Common myeloid progenitor, CD34-positive (primary cell): Measurements from ENCODE around the gene KRT31.
"Not testable (repeated sequence)": the region's sequence is repeated elsewhere in the genome, so short reads cannot be mapped to it uniquely, and the experiment has no call there.

Experiments
- CTCF ChIA-PET: fragments of 350-600 bp; sonication (Branson Sonifier 250); formaldehyde crosslinking; loops from one replicate; lab custom pipeline; 2021; ENCODE audit warnings: antibody characterized with exemption; lab: Charles Lee
- POLR2A ChIA-PET: fragments of 350-600 bp; sonication (Branson Sonifier 250); formaldehyde crosslinking; loops from one replicate; lab custom pipeline; 2021; ENCODE audit warnings: antibody characterized with exemption; lab: Charles Lee
- DNase-seq, 3 donors: peaks; one replicate each; pipeline versions ENCODE4 v3.0.0 to v3.0.0-alpha.2; 2013
- H3K27ac ChIP-seq, 2 experiments: 1 replicate in 1 of 2; 2 replicates in 1 of 2; pipeline ENCODE4 v1.7.0; 2013; ENCODE audit warnings: inconsistent platforms in 2 of 2, low read length in 2 of 2, mild to moderate bottlenecking in 2 of 2, low read depth in 1 of 2, moderate library complexity in 1 of 2; ENCODE audit not compliant: severe bottlenecking in 2 of 2, insufficient read depth in 1 of 2, poor library complexity in 1 of 2
- H3K27me3 ChIP-seq, 5 experiments: replicated peaks in 2 of 5; 1 replicate in 3 of 5; 2 replicates in 2 of 5; pipeline versions ENCODE4 v1.6.1 to v1.7.0; 2013; ENCODE audit warnings: low read length in 4 of 5, mild to moderate bottlenecking in 2 of 5, moderate library complexity in 2 of 5, inconsistent platforms in 1 of 5; ENCODE audit not compliant: insufficient read depth in 5 of 5, control insufficient read depth in 4 of 5
- H3K36me3 ChIP-seq, 4 experiments: 1 replicate in 2 of 4; 2 replicates in 2 of 4; pipeline versions ENCODE4 v1.6.1 to v1.7.0; 2013; ENCODE audit warnings: low read length in 3 of 4, control low read depth in 1 of 4, mild to moderate bottlenecking in 1 of 4; ENCODE audit not compliant: control insufficient read depth in 4 of 4, insufficient read depth in 4 of 4
- H3K4me1 ChIP-seq, 4 experiments: 1 replicate in 3 of 4; 2 replicates in 1 of 4; pipeline versions ENCODE4 v1.6.1 to v1.7.1; 2013; ENCODE audit warnings: low read length in 3 of 4, mild to moderate bottlenecking in 3 of 4, control low read depth in 1 of 4, inconsistent platforms in 1 of 4, moderate library complexity in 1 of 4; ENCODE audit not compliant: control insufficient read depth in 4 of 4, insufficient read depth in 4 of 4; ENCODE audit errors: control extremely low read depth in 1 of 4
- H3K4me3 ChIP-seq, 7 experiments: 1 replicate in 4 of 7; 2 replicates in 3 of 7; pipeline versions ENCODE4 v1.5.1 to v1.7.0; 2013; ENCODE audit warnings: mild to moderate bottlenecking in 7 of 7, low read length in 6 of 7, moderate library complexity in 6 of 7, inconsistent platforms in 2 of 7, low read depth in 2 of 7, control low read depth in 1 of 7; ENCODE audit not compliant: insufficient read depth in 4 of 7, control insufficient read depth in 1 of 7; ENCODE audit errors: extremely low read depth in 1 of 7
- H3K9me3 ChIP-seq, 5 experiments: 1 replicate in 4 of 5; 2 replicates in 1 of 5; pipeline versions ENCODE4 v1.6.1 to v1.7.1; 2013; ENCODE audit warnings: low read length in 4 of 5, mild to moderate bottlenecking in 2 of 5, inconsistent platforms in 1 of 5, low read depth in 1 of 5, moderate library complexity in 1 of 5; ENCODE audit not compliant: control insufficient read depth in 4 of 5, insufficient read depth in 2 of 5; ENCODE audit errors: control extremely low read depth in 1 of 5
- WGBS: methylation state at CpG from one replicate; pipeline ENCODE4 v1.1.5; 2013; ENCODE audit not compliant: insufficient coverage; 5-methylcytosine and 5-hydroxymethylcytosine counted together

Gene KRT31

GRCh38 chr17:41347869-41348760, 49.3 kb downstream of the KRT31 start:
- no peaks in the 10 kb centered on the region for H3K36me3 ChIP-seq
- POLR2A ChIA-PET = interaction anchor here (0.5 kb wide), 1 partner anchor 131 kb away, joined by 3 read pairs; no protein-coding TSS in a partner anchor
- WGBS = 97% methylated on average over 7 of the region's 7 CpGs
- H3K9me3 ChIP-seq = peaks cover 0 to 4% (median 0%) of the 10 kb centered on the region in 5 experiments
- DNase-seq = peak in 1 of 3 donors; percentile 4
- H3K27me3 ChIP-seq = peaks cover 0 to 3% (median 0%) of the 10 kb centered on the region in 5 experiments
- H3K4me3 ChIP-seq = no peak overlapping the region
- no peaks in the 10 kb centered on the region for H3K4me1 ChIP-seq
- CTCF ChIA-PET = interaction anchor here (0.5 kb wide), 1 partner anchor 431 kb away, joined by 3 read pairs; no protein-coding TSS in a partner anchor
- no peak overlapping the region for H3K27ac ChIP-seq

GRCh38 chr17:41346421-41346820, 51.0 kb downstream of the KRT31 start:
- H3K4me3 ChIP-seq, H3K27me3 ChIP-seq, CTCF ChIA-PET, DNase-seq, H3K4me1 ChIP-seq, H3K36me3 ChIP-seq, POLR2A ChIA-PET, H3K27ac ChIP-seq: not testable (repeated sequence)
- H3K9me3 ChIP-seq = peaks cover 0 to 13% (median 5%) of the 10 kb centered on the region in 5 experiments
- WGBS = 96% methylated on average over 15 of the region's 16 CpGs

DNA sequence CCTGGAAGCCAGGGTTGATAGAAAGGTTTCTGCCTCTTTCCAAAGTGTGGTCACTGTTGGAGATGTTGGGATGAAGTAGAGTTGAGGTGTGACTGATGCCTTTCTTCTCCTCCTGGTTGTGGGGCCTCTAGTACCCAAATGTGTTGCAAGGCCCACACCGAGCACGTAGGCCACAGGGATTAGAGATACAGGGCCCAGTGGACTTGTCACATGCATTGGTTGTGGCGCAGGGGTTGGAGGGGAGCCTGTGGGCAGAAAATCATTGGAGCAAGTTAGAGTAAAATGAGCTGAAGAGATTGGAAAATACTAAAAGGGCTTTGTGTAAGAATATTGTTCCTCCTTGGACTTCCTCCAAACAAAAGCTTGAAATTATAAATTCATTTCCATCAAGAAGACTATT, 51.4 kb downstream of the KRT31 start:
- no peak for DNase-seq
- H3K27me3 ChIP-seq = peaks cover 0 to 3% (median 0%) of the 10 kb centered on the region in 5 experiments
- no CpG with 5 or more reads among the region's 3 CpGs for WGBS
- no peak overlapping the region for H3K27ac ChIP-seq
- no peak overlapping the region for H3K4me3 ChIP-seq
- POLR2A ChIA-PET = no interaction called here
- H3K9me3 ChIP-seq = peaks cover 0 to 13% (median 5%) of the 10 kb centered on the region in 5 experiments
- H3K36me3 ChIP-seq = no peaks in the 10 kb centered on the region
- CTCF ChIA-PET = no interaction called here
- H3K4me1 ChIP-seq = no peaks in the 10 kb centered on the region
